HG02970 (cell line): Measurements from ENCODE around the gene ZWILCH.

Experiments
- ATAC-seq: cut with Tn5 transposase; IDR thresholded peaks from one replicate; pipeline ENCODE4 v1.9.1; 2021; ENCODE audit warnings: mild to moderate bottlenecking, moderate library complexity, moderate number of reproducible peaks; ENCODE audit not compliant: unreplicated experiment, low FRiP score

The ZWILCH gene

DNA sequence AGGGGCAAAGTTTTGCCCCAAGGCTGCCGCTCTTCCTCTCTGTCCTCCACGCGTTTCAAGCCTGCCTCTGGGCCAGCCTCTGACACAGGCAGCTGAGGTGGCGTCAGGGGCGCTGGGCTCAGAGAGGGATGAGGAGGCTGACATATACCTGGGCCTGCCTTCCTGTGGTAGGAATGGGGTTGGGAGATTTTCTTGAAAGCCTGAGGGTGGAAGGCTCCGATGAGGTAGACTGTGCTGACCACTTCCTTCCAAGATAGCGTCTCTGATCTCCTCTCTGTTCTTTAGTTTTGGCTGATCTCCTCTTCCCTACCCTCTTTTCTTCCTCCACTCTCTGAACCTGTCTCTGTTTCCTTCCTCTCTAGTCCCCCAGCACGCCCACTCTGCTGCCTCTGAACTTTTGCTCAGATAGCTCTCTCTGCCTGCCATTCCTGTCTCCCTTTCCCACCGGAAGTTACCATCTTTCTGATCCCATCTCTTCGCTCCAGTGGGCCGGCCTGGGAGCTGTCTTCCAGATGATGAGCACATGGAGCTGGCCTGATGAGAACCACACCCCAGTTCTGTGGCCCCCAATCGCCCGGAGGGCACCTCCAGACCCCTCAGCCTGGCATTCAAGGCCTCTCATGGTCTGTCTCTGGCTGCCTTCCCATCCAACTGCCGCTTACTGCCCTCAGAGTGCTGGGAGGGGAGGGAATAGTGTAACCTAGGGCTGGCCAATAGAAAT lies 93.1 kb downstream of the ZWILCH start:
- no peak for ATAC-seq
